ENCODE results near the gene FASLG.

Gene FASLG

GRCh38 chr1:172656576-172656975, 2.3 kb upstream of the FASLG start:
- Histone ChIP-seq H3K4me3 (ENCODE audit: low read depth, low read length) (no peak overlapping the region), H3K36me3 (no peaks in the 10 kb centered on the region), H3K27me3 (ENCODE audit: insufficient read depth, low read depth, severe bottlenecking) (peaks cover 31% of the 10 kb centered on the region), H3K9me3 (ENCODE audit: severe bottlenecking) (no peaks in the 10 kb centered on the region), H3K27ac (no peak overlapping the region)
- no peak for DNase-seq
- no peak for TF ChIP-seq CTCF (IDR thresholded peaks at IDR 0.05; ENCODE audit: low read depth, low read length)

GRCh38 chr1:172657586-172657985, 1.3 kb upstream of the FASLG start:
- H3K27ac ChIP-seq: no peak overlapping the region
- no peaks in the 10 kb centered on the region for H3K36me3 ChIP-seq
- H3K27me3 ChIP-seq (ENCODE audit: insufficient read depth, low read depth, severe bottlenecking): peaks cover 36% of the 10 kb centered on the region
- no peak for TF ChIP-seq CTCF (IDR thresholded peaks at IDR 0.05; ENCODE audit: low read depth, low read length)
- no peak overlapping the region for H3K4me3 ChIP-seq (ENCODE audit: low read depth, low read length)
- no peaks in the 10 kb centered on the region for H3K9me3 ChIP-seq (ENCODE audit: severe bottlenecking)
- DNase-seq: no peak

- H3K9me3 ChIP-seq (ENCODE audit: severe bottlenecking): no peaks in the 10 kb centered on the region
- peaks cover 33% of the 10 kb centered on the region for H3K27me3 ChIP-seq (ENCODE audit: insufficient read depth, low read depth, severe bottlenecking)
- H3K4me3 ChIP-seq (ENCODE audit: low read depth, low read length): no peak overlapping the region
- no peaks in the 10 kb centered on the region for H3K36me3 ChIP-seq
- no peak overlapping the region for H3K27ac ChIP-seq
- no peak for DNase-seq
- no peak for TF ChIP-seq CTCF (IDR thresholded peaks at IDR 0.05; ENCODE audit: low read depth, low read length)
Observed at GRCh38 chr1:172661107-172661506, 2.2 kb downstream of the FASLG start.

GRCh38 chr1:172662464-172663109, 3.7 kb downstream of the FASLG start:
- H3K27ac ChIP-seq: no peak overlapping the region
- H3K4me3 ChIP-seq (ENCODE audit: low read depth, low read length): no peak overlapping the region
- TF ChIP-seq CTCF (IDR thresholded peaks at IDR 0.05; ENCODE audit: low read depth, low read length): no peak
- H3K36me3 ChIP-seq: no peaks in the 10 kb centered on the region
- H3K27me3 ChIP-seq (ENCODE audit: insufficient read depth, low read depth, severe bottlenecking): peaks cover 44% of the 10 kb centered on the region
- H3K9me3 ChIP-seq (ENCODE audit: severe bottlenecking): no peaks in the 10 kb centered on the region
- no peak for DNase-seq

- Histone ChIP-seq H3K27me3 (ENCODE audit: insufficient read depth, low read depth, severe bottlenecking) (peaks cover 50% of the 10 kb centered on the region), H3K9me3 (ENCODE audit: severe bottlenecking) (no peaks in the 10 kb centered on the region), H3K4me3 (ENCODE audit: low read depth, low read length) (no peak overlapping the region), H3K36me3 (no peaks in the 10 kb centered on the region), H3K27ac (no peak overlapping the region)
- TF ChIP-seq CTCF (IDR thresholded peaks at IDR 0.05; ENCODE audit: low read depth, low read length): no peak
- no peak for DNase-seq
Observed at GRCh38 chr1:172663732-172664131, 4.8 kb downstream of the FASLG start.

- H3K36me3 ChIP-seq: no peaks in the 10 kb centered on the region
- DNase-seq: no peak
- H3K27me3 ChIP-seq (ENCODE audit: insufficient read depth, low read depth, severe bottlenecking): peaks cover 53% of the 10 kb centered on the region
- H3K9me3 ChIP-seq (ENCODE audit: severe bottlenecking): no peaks in the 10 kb centered on the region
- no peak for TF ChIP-seq CTCF (IDR thresholded peaks at IDR 0.05; ENCODE audit: low read depth, low read length)
- no peak overlapping the region for H3K27ac ChIP-seq
- H3K4me3 ChIP-seq (ENCODE audit: low read depth, low read length): no peak overlapping the region
Observed at GRCh38 chr1:172668097-172668496, 9.2 kb downstream of the FASLG start.

Measured in WERI-Rb-1 (cell line).